ENCODE measurements around the gene VPS8. TPM values are rescaled to one million over a fixed set of nuclear protein-coding genes. Genes with fewer than 3 reads are reported as not detected.

The VPS8 gene
- total RNA-seq, 1 donor from 2014 or later, result 30.4 TPM

DNA sequence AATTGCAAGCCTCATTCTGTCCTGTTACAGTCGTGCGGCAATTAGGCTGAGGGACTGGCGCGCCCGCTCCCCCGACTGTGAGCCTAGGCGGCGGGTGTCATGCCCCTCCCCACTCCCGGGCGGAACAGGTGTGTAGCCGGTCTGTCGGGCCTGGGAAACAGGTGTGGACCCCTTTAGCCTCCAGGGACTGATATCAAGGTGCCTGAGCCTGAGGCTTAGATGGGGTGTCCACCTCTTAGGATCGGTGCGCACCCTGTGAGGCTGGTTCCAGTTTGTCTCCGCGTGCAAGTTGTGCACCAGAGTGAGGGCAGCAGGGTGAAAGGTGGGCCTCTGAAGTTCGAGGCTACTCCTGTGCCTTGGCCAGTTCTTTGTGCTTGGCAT lies 686 bp downstream of the VPS8 start:
- ATAC-seq, result peak; percentile 35

- no peak for ATAC-seq
Observed at GRCh38 chr3:184813357-184813756, 1.4 kb downstream of the VPS8 start.

GRCh38 chr3:184814214-184814613 lies 2.2 kb downstream of the VPS8 start:
- ATAC-seq, result no peak

- ATAC-seq, result no peak
Observed at GRCh38 chr3:184815046-184815930, 3.3 kb downstream of the VPS8 start.

GRCh38 chr3:184816614-184817013 lies 4.6 kb downstream of the VPS8 start:
- no peak for ATAC-seq

DNA sequence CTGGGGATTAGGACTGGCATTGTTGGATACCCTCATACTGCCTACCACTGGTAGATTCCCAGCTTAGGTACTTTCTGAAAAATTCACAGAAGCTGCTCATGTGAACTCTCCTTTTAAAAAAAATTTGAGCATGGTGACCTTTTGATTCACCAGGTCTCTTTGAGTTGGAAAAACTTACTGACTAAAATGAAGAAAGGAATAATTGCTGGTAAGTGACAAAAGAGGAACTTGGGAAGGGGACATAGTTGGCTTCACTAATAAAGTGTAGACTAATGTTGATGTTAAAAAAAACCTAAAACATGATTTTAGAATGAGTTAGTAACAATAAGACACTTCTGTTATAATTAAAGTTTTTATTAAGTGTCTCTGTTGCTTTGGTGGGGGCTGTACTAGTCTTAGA lies 8.6 kb downstream of the VPS8 start:
- no peak for ATAC-seq

- ATAC-seq, result no peak
Observed at GRCh38 chr3:184821034-184821433, 9.1 kb downstream of the VPS8 start.

DNA sequence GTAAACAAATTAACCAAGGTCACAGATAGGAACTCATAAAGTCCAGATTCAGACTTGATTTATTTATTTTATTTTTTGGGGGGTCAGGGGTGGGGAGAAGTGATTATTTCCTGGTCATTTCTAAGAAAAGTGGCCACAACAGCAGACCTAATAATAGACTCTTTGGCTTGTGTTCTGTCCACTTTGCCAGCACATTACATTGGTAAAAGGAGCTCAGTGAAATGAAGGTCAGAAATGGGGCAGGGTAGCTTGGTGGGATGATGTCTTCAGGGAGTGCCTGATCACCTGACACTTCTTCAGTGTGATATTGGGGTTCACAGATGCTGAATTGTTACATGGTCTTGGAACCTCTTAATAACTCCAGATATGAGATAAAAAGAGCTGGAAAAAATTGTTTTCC lies 10.1 kb downstream of the VPS8 start:
- no peak for ATAC-seq

GRCh38 chr3:184822654-184823053 lies 10.7 kb downstream of the VPS8 start:
- ATAC-seq, result no peak

DNA sequence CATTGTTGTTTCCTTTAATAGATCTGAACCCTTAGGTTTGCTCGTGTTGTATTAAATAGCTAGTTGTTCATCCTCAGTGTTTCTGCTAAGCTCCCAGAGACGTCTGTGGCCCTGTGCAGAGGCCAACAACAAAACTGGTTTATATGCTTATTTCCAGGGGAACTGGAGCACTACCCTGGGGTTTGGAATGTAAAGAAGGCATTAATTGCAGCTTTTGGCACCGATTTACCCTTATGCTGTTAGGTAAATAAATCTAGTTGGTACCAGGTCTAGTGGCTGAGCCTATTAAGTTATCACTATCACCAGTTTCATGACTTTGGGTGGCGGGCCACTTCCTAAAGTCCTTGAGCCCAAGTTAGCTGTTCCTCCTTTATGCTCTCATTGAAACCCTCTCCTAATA lies 12.0 kb downstream of the VPS8 start:
- ATAC-seq, result no peak

GRCh38 chr3:184825121-184825820 lies 13.3 kb downstream of the VPS8 start:
- ATAC-seq, result no peak

DNA sequence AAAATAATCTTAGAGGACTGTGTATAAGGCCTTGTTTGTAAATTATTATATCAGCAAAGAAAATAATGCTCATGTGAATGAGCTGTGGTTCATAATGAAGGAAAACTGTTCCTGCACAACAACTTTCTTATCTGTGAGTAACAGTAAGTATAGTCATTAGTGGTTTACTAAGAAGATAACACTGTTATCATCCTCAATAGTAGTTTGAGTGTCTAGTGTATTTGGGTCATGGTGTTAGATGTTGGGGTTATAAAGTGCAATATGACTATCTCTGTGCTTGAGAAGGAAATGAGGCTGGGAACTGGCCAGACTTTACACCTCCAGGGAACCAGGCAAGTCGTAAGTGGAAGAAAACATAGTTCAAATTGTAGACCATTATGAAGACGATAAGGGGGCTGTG lies 15.6 kb downstream of the VPS8 start:
- no peak for ATAC-seq

DNA sequence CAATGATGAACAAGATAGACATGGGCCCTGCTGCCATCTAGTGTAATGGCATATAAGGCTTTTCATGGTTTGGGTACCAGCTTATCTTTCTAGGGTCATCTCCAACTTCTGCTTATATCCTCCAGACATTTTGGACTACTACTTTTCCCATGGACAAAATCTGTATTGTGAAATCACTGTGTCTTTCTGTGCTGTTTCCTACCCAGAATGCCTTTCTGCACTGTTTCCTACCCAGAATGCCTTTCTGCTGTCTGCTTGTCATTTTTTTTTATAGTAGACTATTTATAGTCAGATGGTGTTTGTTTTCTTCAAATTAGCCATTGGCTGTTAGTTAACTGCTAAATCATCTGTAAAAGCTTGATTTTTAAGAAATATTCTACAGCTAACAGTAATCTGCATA lies 20.1 kb downstream of the VPS8 start:
- no peak for ATAC-seq

GRCh38 chr3:184832903-184833302 lies 20.9 kb downstream of the VPS8 start:
- no peak for ATAC-seq

GRCh38 chr3:184836090-184836822 lies 24.3 kb downstream of the VPS8 start:
- ATAC-seq, result no peak

- ATAC-seq, result no peak
Observed at GRCh38 chr3:184842433-184842832, 30.5 kb downstream of the VPS8 start.

DNA sequence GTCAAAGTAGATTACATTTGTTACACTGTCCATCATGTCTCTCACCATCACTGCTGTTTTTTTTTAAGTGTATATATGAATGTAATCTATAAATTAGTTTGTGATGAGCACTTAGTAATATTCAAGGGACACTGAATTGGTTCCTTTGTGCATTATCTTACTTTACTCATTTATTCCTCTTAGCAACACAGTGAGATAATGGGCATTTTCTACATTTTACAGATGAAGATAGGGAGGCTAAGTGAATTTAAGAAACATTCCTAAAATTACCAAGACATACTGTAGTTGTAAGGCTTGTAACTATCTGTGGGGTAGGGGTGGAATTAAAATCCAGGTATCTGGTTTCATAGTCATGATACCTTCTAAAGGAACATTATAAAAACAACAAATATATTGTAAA lies 33.9 kb downstream of the VPS8 start:
- ATAC-seq, result no peak

DNA sequence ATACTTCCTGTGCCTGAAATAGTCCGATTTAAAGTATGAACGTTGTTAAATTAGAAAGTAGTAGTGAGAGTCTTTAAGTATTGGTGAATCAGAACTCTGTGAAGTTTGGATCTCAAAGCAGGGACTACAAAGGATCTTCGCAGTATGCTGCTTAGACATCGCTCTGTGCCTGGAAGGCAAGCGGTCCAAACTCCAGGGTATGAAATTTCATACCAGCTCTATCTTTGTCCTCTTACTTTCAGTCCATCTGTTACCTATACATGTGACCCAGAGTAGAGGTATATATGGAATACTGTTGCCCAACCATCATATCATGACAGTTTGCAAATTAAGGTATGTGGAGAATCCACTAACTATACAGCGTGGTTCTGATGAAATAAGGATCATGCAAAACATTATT lies 34.5 kb downstream of the VPS8 start:
- no peak for ATAC-seq

DNA sequence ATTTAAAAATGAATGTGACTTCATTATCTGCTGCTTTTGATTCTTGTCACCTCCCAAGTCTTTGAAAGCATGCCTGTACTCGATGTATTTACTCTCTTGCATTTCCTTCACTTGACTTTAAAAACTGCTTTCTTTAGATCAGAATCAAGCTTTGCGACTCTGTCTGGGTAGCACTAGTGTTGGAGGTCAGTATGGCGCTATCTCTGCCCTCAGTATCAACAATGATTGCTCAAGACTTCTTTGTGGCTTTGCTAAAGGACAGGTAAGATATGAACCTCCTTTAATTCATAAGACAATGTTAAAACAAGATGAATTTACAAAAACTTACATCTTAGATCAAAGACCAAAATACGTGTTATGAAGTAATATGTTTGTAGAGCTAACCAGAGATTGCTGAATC lies 37.0 kb downstream of the VPS8 start:
- ATAC-seq, result no peak

DNA sequence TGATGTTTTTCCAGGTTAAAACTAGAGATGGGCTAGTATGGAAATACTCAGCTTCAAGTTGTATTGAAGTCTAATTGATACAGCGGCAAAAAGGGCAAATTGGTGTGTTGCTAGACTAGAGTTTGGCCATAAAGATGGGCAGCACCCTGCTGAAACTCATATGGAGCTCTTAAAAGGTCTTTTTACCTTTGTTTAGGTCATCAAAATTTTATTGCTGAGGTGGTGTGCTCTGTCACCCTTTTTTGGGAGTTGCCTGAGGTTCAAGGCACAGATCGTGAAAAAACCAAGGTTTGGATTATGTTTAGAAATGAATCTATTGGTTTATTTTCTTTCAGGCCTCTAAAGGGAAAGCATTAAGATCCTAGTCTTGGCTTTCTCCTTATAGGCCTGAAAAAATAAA lies 38.2 kb downstream of the VPS8 start:
- no peak for ATAC-seq

DNA sequence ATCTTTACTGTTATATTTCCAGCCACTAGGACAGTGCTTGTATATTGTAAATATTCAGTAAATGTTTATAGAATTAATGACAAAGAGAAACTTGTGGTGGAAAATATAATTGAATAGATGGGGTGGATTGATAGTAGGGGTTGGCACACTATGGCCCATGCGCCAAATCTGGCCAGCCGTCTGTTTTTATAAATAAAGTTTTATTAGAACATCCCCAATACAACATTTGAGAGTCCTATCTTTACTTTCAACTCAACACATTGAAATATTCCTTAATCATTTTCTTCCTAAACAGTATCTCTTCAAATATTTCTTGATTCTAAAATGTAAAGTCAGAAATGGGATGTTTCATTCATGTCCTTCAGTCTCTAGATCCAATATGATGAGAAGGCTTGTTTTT lies 45.1 kb downstream of the VPS8 start:
- no peak for ATAC-seq

GRCh38 chr3:184864000-184864399 lies 52.0 kb downstream of the VPS8 start:
- no peak for ATAC-seq

DNA sequence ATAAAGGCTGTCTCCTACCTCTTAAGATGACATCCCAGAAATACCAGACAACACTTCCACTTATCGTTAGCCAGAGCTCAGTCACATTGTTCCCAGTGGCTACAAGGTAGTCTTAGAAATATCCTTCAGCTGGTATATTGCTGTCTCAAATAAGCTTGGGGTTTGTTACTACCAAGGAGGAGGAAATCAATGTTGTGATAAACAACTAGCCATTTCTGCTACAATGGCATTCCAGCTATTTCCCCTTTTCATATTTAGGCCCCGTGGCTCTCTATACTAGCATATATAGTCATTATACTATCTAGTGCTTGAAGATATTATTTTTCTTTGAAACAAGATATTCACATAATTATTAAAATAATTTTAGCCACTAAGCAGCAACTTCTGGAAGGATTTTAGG lies 56.5 kb downstream of the VPS8 start:
- no peak for ATAC-seq

GRCh38 chr3:184872200-184872599 lies 60.2 kb downstream of the VPS8 start:
- ATAC-seq, result no peak
